A673 (cell line): ENCODE measurements around the gene TRAP1. TPM values are rescaled to one million over a fixed set of nuclear protein-coding genes. Genes with fewer than 3 reads are reported as not detected.
"Not testable (repeated sequence)": the region's sequence is repeated elsewhere in the genome, so short reads cannot be mapped to it uniquely, and the experiment has no call there.

Experiments
- BruUV-seq: library from RNA; stranded (reverse); fragments of 400-500 nt; replicated peaks from 2 replicates; lab custom pipeline; 2021; lab: Mats Ljungman, UMichigan
- CTCF ChIA-PET: fragments of 300-600 bp; sonication (Branson Sonifier 250); formaldehyde crosslinking; loops from one replicate; lab custom pipeline; 2022; ENCODE audit warnings: antibody characterized with exemption; lab: Charles Lee
- POLR2A ChIA-PET: fragments of 300-600 bp; sonication (Branson Sonifier 250); formaldehyde crosslinking; loops from one replicate; lab custom pipeline; 2022; ENCODE audit warnings: antibody characterized with exemption; ENCODE audit not compliant: low non-redundant PET; lab: Charles Lee
- DNase-seq: peaks from one replicate; pipeline ENCODE4 v3.0.0-alpha.2; 2015; ENCODE audit warnings: low spot score
- H3K27ac ChIP-seq: fragments of 200-600 bp; sonication (generic); 2 replicates; pipeline ENCODE4 v1.5.1; 2016; ENCODE audit warnings: mixed run types, low read depth, mild to moderate bottlenecking, mixed read lengths, antibody characterized with exemption, low read length; ENCODE audit not compliant: poor library complexity, severe bottlenecking
- H3K27me3 ChIP-seq: fragments of 200-600 bp; sonication (generic); replicated peaks from 2 replicates; pipeline ENCODE4 v1.6.1; 2017; ENCODE audit warnings: mixed run types, low read depth, mild to moderate bottlenecking, mixed read lengths, antibody characterized with exemption, low read length; ENCODE audit not compliant: insufficient read depth, poor library complexity
- H3K36me3 ChIP-seq: fragments of 200-600 bp; sonication (generic); 2 replicates; pipeline ENCODE4 v1.6.1; 2016; ENCODE audit warnings: mixed run types, mild to moderate bottlenecking, mixed read lengths, antibody characterized with exemption, low read length; ENCODE audit not compliant: insufficient read depth, poor library complexity, severe bottlenecking
- H3K4me1 ChIP-seq: fragments of 200-600 bp; sonication (generic); 2 replicates; pipeline ENCODE4 v1.6.1; 2017; ENCODE audit warnings: mixed run types, mild to moderate bottlenecking, mixed read lengths, antibody characterized with exemption, low read length; ENCODE audit not compliant: insufficient read depth, poor library complexity, severe bottlenecking
- H3K4me3 ChIP-seq: fragments of 200-600 bp; sonication (generic); 2 replicates; pipeline ENCODE4 v1.5.1; 2016; ENCODE audit warnings: low read depth, mixed run types, mild to moderate bottlenecking, mixed read lengths, low read length; ENCODE audit not compliant: poor library complexity, severe bottlenecking
- H3K9me3 ChIP-seq: fragments of 200-600 bp; sonication (generic); 2 replicates; pipeline ENCODE4 v1.6.1; 2016; ENCODE audit warnings: mixed run types, low read depth, mild to moderate bottlenecking, mixed read lengths, antibody characterized with exemption, low read length; ENCODE audit not compliant: poor library complexity, severe bottlenecking
- EZH2 ChIP-seq: fragments of 200-600 bp; sonication (generic); IDR thresholded peaks from 2 replicates; pipeline ENCODE4 v1.6.1; 2017; ENCODE audit warnings: borderline replicate concordance, low read depth, mild to moderate bottlenecking, mixed read lengths, antibody characterized with exemption, low read length; ENCODE audit not compliant: poor library complexity, severe bottlenecking
- intact Hi-C: fragments of 100-400 bp; cut with micrococcal nuclease; formaldehyde crosslinking; loops from one replicate; pipeline ENCODE4 v1.10.0; 2022; ENCODE audit not compliant: unreplicated experiment
- total RNA-seq: library from RNA; stranded (reverse); gene quantifications from 2 replicates; pipeline ENCODE4 v1.2.3, GENCODE V29; 2021
- TF ChIP-seq, protein P1 (sequence below): fragments of 300-800, 200-600 bp; sonication (generic); conservative IDR thresholded peaks from 2 replicates; pipeline ENCODE4 v1.5.1; 2017; ENCODE audit warnings: low read depth, mild to moderate bottlenecking, antibody characterized with exemption, low read length, moderate library complexity, mixed read lengths

The TRAP1 gene
- total RNA-seq, 1 experiment from 2014 or later, result 280 TPM

DNA sequence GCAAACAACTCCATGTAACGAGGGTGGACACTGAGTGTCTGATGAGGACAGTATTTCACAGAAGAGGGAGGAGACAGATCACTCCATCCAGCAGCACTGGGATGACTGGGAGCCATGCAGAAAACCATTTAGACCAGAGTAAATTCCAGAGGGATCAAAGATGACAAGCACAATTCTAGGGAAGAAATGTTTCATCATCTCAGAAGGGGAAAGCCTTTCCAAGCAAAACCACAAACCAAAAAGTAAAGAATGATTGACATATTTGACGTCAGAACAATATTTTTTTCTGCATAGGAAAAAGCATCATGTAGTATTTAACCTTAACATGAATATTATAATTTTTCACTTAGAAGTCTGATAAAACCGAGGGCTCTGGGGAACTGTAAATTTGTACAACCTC, 58.1 kb downstream of the TRAP1 start:
- POLR2A ChIA-PET, result no interaction called here
- DNase-seq, result no peak

DNA sequence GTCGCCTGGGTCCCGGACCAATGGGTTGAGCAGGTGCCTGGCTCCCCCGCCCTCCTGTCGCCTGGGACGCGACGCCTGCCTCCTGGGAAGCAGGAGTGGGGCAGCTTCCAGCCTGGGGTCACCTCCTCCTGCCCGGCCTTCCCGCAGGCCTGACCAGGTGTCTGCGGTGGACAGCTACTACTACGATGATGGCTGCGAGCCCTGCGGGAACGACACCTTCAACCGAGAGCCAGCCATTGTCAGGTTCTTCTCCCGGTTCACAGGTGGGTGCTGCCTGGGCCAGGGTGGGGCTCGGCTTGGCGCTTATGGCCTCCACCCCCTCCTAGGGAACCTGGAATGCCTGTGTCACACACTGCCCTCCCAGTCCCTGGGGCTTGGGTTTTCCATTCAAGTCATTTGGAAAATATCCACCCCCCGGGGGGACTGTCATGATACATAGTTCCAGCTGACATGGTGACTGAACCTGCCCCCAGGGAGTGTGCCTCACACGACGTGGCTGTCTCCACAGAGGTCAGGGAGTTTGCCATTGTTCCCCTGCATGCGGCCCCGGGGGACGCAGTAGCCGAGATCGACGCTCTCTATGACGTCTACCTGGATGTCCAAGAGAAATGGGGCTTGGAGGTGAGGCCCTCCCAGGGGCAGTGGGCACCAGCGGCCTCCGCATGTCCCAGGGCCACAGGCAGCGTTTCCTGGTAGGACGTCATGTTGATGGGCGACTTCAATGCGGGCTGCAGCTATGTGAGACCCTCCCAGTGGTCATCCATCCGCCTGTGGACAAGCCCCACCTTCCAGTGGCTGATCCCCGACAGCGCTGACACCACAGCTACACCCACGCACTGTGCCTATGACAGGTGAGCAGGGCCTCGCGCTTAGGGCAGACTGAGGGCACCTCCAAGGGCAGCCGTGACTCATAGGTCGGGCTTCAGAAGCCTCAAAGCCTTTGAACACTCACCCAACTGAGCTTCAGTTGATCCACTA, 60.5 kb downstream of the TRAP1 start:
- no peak for DNase-seq
- Histone ChIP-seq H3K36me3 (peaks cover 73% of the 10 kb centered on the region), H3K4me3 (no peak overlapping the region), H3K27me3 (no peaks in the 10 kb centered on the region), H3K9me3 (no peaks in the 10 kb centered on the region), H3K4me1 (no peaks in the 10 kb centered on the region), H3K27ac (no peak overlapping the region)
- ChIA-PET CTCF (interaction anchor here (0.5 kb wide), 1 partner anchor 1083 kb away, joined by 5 read pairs; no protein-coding TSS in a partner anchor), POLR2A (no interaction called here)
- no TSS peak for BruUV-seq
- TF ChIP-seq EZH2, result no peak
- TF ChIP-seq, protein P1, sequence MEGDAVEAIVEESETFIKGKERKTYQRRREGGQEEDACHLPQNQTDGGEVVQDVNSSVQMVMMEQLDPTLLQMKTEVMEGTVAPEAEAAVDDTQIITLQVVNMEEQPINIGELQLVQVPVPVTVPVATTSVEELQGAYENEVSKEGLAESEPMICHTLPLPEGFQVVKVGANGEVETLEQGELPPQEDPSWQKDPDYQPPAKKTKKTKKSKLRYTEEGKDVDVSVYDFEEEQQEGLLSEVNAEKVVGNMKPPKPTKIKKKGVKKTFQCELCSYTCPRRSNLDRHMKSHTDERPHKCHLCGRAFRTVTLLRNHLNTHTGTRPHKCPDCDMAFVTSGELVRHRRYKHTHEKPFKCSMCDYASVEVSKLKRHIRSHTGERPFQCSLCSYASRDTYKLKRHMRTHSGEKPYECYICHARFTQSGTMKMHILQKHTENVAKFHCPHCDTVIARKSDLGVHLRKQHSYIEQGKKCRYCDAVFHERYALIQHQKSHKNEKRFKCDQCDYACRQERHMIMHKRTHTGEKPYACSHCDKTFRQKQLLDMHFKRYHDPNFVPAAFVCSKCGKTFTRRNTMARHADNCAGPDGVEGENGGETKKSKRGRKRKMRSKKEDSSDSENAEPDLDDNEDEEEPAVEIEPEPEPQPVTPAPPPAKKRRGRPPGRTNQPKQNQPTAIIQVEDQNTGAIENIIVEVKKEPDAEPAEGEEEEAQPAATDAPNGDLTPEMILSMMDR, result no peak
- intact Hi-C loops, result no loop called here

More for the DNA sequence above, 58.1 kb downstream of the TRAP1 start:
- no peak for TF ChIP-seq EZH2
- TF ChIP-seq, protein P1, result no peak
- Histone ChIP-seq H3K27ac (no peak overlapping the region), H3K9me3 (no peaks in the 10 kb centered on the region), H3K27me3 (no peaks in the 10 kb centered on the region), H3K4me1 (no peaks in the 10 kb centered on the region), H3K36me3 (peaks cover 92% of the 10 kb centered on the region), H3K4me3 (no peak overlapping the region)
- CTCF ChIA-PET, result no interaction called here
- BruUV-seq, result TSS peak; percentile 23
- intact Hi-C loops, result no loop called here

DNA sequence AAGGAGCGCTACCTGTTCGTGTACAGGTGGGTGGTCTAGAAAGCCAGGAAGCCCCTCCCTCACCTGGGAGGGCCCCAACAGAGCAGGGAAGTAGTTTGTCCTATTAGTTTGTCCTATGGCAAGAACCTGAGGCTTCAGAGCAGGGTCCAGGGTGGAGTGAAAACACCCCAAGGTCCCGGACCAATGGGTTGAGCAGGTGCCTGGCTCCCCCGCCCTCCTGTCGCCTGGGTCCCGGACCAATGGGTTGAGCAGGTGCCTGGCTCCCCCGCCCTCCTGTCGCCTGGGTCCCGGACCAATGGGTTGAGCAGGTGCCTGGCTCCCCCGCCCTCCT, 61.2 kb downstream of the TRAP1 start:
- BruUV-seq, H3K9me3 ChIP-seq, CTCF ChIA-PET, H3K27me3 ChIP-seq, intact Hi-C loops, H3K4me1 ChIP-seq, POLR2A ChIA-PET, H3K27ac ChIP-seq, H3K4me3 ChIP-seq, DNase-seq: not testable (repeated sequence)
- H3K36me3 ChIP-seq, result peaks cover 73% of the 10 kb centered on the region
